ENCODE data around the gene C5AR2.
A peak's percentile ranks its signal among the peaks of the same experiment; 100 is the strongest.
"Not testable (repeated sequence)": the region's sequence is repeated elsewhere in the genome, so short reads cannot be mapped to it uniquely, and the experiment has no call there.

The C5AR2 gene

GRCh38 chr19:47331931-47332547, at the start of gene C5AR2:
C5AR2 (plus strand) TSS chr19:47332175; CDS start chr19:47340800, 8,625 bp downstream.
- no peak for DNase-seq

GRCh38 chr19:47283405-47284059, 48.4 kb upstream of the C5AR2 start:
- DNase-seq: no peak

- peak; percentile 36 for DNase-seq
These were observed 47.6 kb upstream of the C5AR2 start for GRCh38 chr19:47284324-47284899.

GRCh38 chr19:47296036-47296435, 35.9 kb upstream of the C5AR2 start:
- DNase-seq: peak; percentile 84

GRCh38 chr19:47300867-47301266, 31.1 kb upstream of the C5AR2 start:
- DNase-seq: not testable (repeated sequence)

- DNase-seq: no peak
These were observed 29.7 kb upstream of the C5AR2 start for GRCh38 chr19:47302249-47302648.

GRCh38 chr19:47303966-47304365, 28.0 kb upstream of the C5AR2 start:
- no peak for DNase-seq

GRCh38 chr19:47305309-47305751, 26.6 kb upstream of the C5AR2 start:
- DNase-seq: peak; percentile 46

GRCh38 chr19:47306303-47306702, 25.7 kb upstream of the C5AR2 start:
- DNase-seq: no peak

GRCh38 chr19:47309038-47309437, 22.9 kb upstream of the C5AR2 start:
- no peak for DNase-seq

- DNase-seq: no peak
These were observed 22.4 kb upstream of the C5AR2 start, which contains the start of gene C5AR1 for GRCh38 chr19:47309608-47310007. C5AR1 (plus strand) TSS chr19:47309861; CDS start chr19:47309896, 35 bp downstream.

- DNase-seq: no peak
These were observed 21.7 kb upstream of the C5AR2 start for GRCh38 chr19:47310323-47310722.

GRCh38 chr19:47310819-47311218, 21.2 kb upstream of the C5AR2 start:
- peak; percentile 37 for DNase-seq

- no peak for DNase-seq
These were observed 19.5 kb upstream of the C5AR2 start for GRCh38 chr19:47312366-47313006.

GRCh38 chr19:47313754-47314295, 18.1 kb upstream of the C5AR2 start:
- DNase-seq: no peak

GRCh38 chr19:47315125-47315821, 16.7 kb upstream of the C5AR2 start:
- DNase-seq: no peak

GRCh38 chr19:47316513-47316912, 15.5 kb upstream of the C5AR2 start:
- no peak for DNase-seq

GRCh38 chr19:47319923-47320871, 11.8 kb upstream of the C5AR2 start:
- DNase-seq: no peak

- DNase-seq: no peak
These were observed 10.3 kb upstream of the C5AR2 start for GRCh38 chr19:47321630-47322029.

- no peak for DNase-seq
These were observed 9.9 kb upstream of the C5AR2 start for GRCh38 chr19:47322058-47322457.

- DNase-seq: no peak
These were observed 8.6 kb upstream of the C5AR2 start for GRCh38 chr19:47323409-47323808.

GRCh38 chr19:47323872-47324271, 8.1 kb upstream of the C5AR2 start:
- no peak for DNase-seq

Data from NCI-H2029 (cell line).